Epidermal melanocyte (primary cell): ENCODE results near the gene NFE2.
"Not testable (repeated sequence)": the region's sequence is repeated elsewhere in the genome, so short reads cannot be mapped to it uniquely, and the experiment has no call there.

Experiments
- DNase-seq: peaks from one replicate; pipeline ENCODE4 v3.0.0; 2011; ENCODE audit warnings: low spot score; ENCODE audit not compliant: insufficient read length

Gene NFE2

DNA sequence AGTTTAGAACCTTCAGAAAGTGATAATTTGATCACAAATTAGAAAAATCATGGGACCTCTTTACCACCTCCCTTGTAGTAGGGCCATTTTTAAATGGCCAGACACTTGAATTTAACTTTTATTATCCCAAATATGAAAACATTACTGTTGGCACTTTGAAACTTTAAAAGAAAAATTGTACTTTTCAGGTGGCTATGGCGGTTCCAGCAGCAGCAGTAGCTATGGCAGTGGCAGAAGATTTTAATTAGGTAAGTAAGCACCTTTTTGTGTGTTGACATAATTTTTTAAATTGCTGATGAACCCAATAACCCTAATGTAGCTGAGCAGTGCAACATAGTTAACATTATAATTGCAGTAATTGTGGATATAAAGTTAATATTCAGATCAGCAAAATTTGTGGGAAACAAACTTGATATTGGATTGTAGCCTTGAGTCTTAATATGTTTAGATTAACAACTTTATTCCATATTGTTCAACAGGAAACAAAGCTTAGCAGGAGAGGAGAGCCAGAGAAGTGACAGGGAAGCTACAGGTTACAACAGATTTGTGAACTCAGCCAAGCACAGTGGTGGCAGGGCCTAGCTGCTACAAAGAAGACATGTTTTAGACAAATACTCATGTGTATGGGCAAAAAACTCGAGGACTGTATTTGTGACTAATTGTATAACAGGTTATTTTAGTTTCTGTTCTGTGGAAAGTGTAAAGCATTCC, 16.6 kb downstream of the NFE2 start:
- not testable (repeated sequence) for DNase-seq

DNA sequence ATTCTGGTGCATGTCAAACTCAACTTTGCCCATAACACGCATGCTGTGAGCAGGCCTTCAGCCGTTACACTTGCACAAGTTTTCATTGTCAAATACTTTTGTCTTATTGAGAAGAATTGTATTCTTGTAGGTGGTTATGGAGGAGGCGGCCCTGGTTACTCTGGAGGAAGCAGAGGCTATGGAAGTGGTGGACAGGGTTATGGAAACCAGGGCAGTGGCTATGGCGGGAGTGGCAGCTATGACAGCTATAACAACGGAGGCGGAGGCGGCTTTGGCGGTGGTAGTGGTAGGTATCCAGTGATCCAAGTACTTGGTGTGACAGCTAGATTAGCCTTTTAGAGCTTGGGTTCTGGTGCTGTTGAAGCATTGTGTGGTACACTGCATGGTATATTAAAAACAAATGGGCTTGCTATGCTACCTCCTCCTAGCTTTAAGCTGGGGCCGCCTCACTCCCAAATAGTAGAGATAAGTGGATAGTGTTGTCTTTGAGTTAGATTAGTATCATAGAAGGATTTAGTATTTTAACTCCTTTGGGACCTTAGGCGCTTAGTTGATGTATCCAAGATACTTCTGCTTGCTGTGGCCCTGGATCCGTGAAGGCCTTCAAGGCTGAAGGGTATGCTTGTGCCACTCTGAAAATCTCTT, 17.7 kb downstream of the NFE2 start:
- no peak for DNase-seq

DNA sequence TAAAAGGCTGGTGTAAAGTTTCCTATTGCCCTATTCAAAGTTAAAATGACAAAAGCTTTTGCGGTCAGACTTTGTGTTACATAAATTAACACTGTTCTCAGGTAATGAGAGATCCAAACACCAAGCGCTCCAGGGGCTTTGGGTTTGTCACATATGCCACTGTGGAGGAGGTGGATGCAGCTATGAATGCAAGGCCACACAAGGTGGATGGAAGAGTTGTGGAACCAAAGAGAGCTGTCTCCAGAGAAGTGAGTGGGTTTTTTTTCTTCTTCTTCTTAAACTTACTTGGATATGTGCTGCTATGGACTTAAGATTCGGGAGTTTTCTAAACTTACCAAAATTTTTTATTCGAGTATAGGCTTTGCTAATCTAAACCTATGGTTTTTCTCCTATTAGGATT, 19.1 kb downstream of the NFE2 start:
- not testable (repeated sequence) for DNase-seq

DNA sequence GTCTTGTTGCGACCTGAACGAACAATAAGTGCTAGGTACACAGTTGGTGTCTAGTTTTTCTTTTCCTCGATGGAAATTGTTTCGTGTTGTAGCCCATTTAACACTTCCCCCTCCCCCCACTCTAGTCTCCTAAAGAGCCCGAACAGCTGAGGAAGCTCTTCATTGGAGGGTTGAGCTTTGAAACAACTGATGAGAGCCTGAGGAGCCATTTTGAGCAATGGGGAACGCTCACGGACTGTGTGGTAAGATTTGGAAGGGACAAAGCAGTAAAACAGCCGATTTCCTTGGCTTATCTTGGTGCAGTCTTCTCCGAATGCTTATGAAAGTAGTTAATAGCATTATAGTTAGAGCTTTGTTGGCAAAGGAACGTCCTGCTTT, 19.6 kb downstream of the NFE2 start:
- not testable (repeated sequence) for DNase-seq

DNA sequence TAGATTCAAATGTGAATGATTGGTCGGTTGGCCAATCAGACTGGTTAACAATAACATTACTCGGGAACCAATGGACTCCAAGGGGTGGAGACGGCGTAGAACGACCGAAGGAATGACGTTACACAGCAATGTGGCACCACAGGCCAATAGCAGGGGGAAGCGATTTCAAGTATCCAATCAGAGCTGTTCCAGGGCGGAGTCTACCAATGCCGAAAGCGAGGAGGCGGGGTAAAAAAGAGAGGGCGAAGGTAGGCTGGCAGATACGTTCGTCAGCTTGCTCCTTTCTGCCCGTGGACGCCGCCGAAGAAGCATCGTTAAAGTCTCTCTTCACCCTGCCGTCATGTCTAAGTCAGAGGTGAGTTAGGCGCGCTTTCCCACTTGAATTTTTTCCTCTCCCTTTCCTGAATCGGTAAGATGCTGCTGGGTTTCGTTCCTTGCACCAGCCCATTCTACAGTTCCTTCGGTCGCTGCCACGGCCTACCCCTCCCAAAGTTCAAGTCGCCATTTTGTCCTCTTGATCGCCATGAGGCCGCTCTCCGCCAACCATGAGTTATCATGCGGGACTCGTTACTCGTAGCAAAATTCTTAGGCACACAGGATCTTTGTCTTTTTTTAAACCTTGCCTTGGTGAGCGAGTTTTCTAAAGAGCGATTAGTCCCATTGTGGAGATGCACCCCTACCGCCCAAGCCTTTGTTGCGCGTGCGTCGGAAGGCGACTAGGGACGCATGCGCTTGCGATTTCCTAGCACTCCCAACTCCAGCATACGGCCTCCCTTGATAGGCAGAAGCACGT, 20.2 kb downstream of the NFE2 start, which contains the start of gene HNRNPA1:
HNRNPA1 (plus strand) TSS at position 259 of the 793 bp plus-strand sequence; CDS start at position 341, 82 bp downstream.
- peak; percentile 97 for DNase-seq

DNA sequence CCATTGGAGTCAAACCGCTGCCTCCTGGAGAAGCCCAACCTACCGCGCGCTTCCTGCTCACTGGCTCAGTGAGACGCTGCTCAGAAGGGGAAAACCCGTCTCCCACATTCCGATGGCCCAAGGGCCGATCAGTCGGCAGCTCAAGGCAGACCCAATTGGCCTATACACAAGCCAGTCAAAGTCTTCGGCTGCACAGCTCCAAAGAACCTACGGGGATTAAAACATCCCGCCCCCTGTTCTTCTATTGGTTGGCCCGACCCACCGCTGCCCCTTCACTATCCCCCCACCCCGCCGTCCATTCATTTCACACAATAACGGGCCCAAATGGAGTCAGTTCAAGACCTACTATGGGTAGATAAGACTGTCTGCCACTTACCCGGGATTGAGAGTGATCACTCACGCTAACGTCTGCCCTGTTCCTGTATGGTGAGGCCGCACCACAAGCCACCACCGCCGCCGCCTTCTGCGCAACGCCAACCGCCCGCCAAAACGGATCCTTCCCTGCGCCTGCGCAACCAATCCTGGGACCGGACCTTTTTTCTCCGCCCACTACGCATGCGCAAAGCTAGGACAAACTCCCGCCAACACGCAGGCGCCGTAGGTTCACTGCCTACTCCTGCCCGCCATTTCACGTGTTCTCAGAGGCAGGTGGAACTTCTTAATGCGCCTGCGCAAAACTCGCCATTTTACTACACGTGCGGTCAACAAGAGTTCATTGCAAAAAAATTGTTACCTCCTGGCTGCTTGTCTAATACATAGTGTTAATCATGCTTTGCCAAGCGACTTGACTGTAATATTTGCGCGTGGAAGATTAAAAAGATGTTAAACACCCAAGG, 21.0 kb downstream of the NFE2 start, which contains the start of gene CBX5:
CBX5 (minus strand) TSS at position 491 of the 836 bp plus-strand sequence. CDS start 22,472 bp downstream, outside the sequence.
- DNase-seq = peak; percentile 94

DNA sequence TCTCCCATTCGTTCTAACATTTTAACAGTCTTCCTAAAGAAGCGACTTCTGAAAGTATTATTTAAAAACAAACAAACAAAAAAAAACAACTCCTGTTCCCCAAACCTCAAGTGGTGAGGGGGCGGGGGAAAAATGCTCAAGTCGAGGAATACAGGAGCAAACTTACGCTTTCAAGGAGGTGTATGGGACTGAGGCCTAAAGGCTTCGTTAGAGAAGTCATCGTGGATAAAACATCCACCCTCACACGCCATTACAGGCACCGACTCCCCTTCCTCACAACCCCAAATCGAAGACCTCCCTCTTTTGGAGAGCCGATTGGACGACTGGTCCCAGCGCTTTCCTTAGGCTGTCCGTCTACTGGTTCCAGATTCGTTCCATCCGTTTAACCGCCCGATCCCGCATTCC, 21.6 kb downstream of the NFE2 start:
- DNase-seq = no peak

DNA sequence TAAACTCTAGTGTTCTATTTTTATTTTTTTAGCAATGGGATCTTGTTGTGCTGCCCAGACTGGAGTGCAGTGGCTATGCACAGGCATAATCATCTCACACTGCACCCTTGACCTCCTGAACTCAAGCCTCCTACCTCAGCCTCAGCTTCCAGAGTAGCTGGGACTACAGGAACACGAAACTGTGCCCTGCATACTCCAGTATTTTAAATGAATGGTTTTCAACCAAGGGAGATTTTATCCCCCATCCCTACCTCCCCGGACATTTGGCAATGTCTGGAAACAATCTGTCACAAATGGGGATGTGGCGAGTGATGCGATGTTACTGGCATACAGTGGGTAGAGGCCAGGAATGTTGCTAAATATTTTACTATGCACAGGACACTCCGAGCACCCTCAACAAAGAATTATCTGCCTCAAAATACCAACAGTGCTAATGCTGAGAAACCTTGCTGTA, 23.0 kb downstream of the NFE2 start:
- DNase-seq = no peak

DNA sequence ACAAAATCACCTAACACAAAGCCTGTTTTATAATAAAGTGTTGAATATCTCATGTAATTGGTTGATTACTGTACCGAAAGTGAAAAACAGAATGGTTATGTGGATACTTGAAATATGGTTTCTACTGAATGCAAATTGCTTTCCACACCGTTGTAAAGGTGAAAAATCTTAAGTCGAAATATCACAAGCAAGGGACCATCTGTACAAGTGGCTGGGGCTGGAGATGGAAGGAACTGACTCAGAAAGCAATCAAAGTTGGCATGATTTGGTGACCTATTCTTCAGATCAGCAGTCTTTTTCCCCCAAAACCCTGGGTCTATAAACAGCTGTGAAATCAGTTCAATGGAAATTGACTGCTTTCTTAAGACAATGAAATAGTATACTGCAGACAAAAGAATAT, 24.4 kb downstream of the NFE2 start:
- DNase-seq = no peak

DNA sequence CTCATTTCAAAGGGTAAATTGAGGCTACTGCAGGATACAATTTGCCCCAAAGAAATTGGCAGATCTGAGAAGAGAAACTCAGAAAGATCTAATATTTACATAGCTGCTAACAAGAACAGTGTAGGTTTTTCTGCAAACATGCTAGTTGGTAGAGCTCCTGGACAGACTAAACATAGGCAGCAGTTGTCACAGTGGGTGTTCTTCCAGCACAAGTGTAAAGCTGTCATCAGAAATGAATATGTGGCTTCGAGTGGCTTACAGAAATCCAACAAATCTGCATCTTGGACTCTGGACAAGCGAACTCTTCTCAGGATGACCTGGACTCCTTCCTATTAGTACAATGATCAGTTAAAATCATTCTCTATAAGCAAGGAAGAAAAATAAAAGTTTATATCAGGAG, 26.8 kb downstream of the NFE2 start:
- DNase-seq = no peak

DNA sequence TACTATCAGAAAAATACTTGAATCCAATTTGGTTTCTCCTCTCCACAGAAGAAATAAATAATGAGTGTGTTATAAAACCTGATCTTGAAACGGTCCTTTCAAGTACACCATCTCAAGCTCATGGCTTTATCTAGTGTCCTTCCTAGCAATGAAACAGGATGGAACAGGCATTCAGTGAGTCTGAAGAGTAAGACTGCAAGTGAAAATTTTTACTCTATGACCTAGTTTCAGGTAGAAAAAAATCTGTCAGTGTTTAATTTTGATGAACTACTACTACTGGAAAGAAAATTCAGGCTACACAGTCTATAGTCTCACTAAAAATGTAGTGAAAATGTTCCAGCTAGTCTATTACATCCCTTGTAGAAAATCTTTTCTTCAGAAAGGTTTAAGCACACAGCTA, 28.6 kb downstream of the NFE2 start:
- no peak for DNase-seq

DNA sequence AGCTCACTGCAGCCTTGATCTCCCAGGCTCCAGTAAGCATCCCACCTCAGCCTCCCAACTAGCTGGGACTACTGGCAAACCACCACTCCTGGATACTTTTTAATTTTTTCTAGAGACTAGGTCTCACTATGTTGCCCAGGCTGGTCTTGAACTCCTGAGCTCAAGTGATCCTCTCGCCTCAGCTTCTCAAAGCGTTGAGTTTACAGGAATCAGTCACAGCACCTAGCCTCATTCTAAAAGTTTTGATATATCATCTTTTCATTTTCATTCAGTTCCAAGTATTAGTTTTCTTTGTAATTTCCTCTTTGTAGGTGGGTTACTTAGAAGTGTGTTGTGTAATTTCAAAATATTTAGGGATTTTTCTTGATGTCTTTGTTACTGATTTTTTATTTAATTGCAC, 30.5 kb downstream of the NFE2 start:
- DNase-seq = no peak

DNA sequence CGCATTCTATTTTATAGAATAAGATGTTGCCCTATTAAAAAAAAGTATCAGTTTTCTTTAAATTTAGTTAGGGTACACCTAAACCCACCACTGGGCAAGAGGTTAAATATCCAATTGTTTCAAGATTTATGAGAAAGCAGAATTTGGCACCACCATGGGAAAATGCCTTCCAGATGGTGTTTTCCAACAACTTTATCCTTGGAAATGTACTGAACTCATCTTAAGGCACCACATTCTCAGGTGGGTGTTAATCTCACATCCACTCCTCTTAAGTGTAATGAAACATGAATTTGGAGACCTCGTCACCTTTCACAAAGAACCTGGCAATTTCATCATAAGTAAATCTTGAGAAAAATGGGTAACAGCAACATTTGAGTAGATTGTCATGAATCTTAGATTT, 34.0 kb downstream of the NFE2 start:
- DNase-seq = no peak

DNA sequence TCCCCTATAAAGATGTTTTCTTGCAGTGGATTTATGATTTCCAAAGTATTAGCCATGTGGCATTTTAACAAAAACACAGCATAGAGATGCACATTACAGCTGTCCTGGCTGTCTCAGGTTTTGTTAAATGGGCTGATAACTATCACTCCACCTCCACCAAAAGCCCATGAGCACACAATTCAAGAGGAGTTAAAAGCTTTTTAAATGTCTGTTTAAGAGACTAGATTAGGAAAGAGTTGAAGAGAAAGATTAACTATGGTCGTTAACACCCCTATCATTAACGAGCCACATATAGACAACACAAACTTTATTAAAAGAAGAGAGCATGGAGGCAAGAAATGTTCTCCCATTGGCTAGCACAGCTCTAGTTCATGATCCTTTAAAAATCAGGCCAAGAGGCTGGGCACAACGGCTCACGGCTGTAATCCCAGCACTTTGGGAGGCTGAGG, 35.4 kb downstream of the NFE2 start:
- no peak for DNase-seq

DNA sequence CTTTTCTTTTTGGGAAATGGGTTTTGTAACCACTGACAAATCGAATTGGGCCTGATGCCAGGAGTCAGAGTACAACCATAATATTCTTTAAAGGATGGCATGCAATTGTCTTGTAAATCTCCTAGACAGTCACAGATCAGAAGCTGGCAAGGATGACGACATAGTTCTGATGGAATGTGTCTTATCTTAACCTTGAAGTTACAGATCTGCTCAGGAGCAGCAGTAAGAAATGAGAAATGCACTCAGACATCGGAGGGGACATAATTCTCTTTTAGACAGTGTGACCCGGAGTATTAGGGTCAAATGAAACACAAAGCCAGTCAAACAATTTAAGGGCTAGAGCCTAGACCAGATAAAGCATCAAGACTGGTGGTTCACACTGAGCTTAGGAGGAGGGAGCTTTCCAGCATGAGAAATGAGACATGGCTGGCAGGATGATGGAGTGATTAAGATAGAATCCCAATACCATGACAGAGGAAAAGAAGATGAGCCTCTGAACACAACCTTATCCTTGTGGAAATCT, 38.4 kb downstream of the NFE2 start:
- no peak for DNase-seq

DNA sequence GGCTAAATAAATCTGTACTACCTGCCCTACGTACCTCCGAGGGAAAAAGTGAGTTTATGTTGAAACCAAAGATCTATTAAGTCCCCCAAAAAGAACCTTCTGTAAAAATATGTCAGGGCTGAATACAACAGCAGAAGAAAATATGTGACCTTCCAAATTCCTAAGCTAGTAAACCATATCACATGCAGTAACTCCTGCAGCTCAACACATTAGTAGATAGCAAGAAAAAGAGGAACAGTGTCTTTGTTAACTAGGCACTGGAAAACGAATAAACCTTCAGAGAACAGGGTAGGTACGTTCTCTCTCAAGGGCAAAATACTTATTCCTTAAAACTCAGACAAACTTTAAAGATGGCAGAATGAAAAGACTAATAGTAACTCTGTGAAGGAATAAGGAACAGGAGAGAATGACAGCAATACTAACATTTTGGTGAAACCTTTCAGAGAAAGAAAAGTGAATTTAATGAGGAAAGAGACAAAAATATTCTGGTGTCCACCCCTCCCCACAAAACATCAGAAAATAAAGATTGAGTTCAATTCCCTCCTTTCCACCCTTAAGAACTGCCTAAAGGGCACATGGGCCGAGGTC, 38.9 kb downstream of the NFE2 start:
- DNase-seq = no peak

DNA sequence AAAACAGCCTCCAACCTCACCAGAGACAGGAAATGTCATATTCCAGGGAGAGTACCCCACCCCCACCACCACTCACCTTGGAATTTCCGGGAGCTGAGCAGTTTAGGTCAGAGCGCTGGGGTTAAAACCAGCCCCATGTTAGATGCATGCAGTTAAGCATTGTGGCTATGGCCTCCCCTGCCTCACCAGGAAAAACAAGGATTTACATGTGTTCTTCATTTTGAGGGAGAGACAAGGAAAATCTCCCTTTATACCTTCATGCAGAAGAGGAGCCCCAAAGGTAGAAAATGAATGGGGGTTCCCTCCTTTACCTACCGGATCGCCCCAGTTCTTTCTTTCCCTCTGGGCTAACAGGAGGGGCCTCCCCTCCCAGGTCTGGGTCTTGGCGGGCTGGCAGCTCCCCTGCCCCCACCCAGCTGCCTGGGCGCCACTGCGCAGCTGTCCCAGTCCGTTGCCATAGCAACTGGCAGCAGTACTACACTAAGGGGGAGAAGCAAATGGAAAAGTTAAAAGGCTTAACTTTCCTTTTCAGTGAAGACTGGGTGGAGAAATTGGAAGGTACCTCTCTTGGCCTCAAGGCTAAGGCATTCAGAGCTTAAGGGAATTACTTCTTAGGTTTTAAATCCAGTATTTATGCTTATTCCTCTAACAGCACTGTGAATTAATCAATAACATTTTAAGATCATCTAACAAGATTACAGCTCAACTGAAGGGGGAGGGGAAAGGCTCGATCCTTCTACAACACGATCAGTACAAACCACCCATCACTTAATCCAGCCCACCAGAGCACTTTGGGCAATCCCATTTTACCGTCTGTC, 41.4 kb downstream of the NFE2 start:
- peak; percentile 77 for DNase-seq

DNA sequence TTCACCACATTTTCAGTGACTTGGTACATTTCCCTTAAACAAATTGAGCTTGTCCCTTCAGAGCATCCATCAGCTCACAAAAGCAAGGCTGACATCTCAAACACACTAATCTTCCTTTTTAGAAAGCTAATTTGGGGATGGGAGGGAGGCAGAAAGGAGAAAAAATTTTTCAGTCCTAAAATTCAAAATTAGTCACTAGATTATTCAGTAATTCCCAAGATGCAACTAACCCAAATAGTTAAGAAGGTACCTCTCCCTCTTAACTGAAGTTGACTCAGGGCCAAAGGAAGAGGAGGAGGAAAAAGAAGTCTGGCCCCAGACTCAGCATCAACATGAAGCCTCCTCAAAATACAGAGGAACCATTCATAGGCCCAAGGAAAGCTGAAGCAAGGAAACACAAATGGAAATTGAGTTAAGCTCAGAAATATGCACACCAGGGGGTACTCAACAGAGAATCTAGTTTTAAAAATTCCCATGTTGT, 42.6 kb downstream of the NFE2 start:
- DNase-seq = no peak

DNA sequence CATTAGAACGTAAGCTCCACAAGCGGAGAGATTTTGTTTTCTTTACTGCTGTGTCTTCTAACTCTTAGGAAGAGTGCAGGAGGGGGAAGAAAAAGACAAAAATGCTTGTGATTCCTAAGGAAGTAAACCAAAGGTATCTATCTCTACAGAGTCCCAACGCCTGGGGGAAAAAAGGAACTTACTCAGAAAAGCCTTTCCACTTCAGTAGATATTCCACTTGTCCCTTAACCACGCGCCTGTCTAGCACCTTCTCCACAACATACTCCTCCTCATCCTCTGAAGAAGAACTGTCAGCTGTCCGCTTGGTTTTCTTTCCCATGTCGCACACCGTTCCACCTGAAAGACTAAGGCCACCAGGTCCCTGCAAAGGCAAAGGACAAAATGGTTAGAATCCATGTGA, 43.5 kb downstream of the NFE2 start:
- DNase-seq = no peak
